Thymus (tissue), 11 donors: ENCODE results near the gene MAPKAPK3. TPM values are rescaled to one million over a fixed set of nuclear protein-coding genes. Genes with fewer than 3 reads are reported as not detected.

Experiments
- DNase-seq, 9 donors: peaks; one replicate each; pipeline ENCODE4 v3.0.0-alpha.2; 2013; ENCODE audit warnings: low spot score in 9 of 9, low read depth in 6 of 9, missing footprints in 1 of 9
- H3K27ac ChIP-seq, 2 donors: one replicate each; pipeline ENCODE4 v1.5.1; 2013; ENCODE audit warnings: control low read depth in 1 of 2, low read depth in 1 of 2, low read length in 1 of 2, mild to moderate bottlenecking in 1 of 2, moderate library complexity in 1 of 2
- H3K27me3 ChIP-seq, 2 donors: one replicate each; pipeline ENCODE4 v1.5.1; 2013; ENCODE audit warnings: low read length in 1 of 2; ENCODE audit not compliant: control insufficient read depth in 2 of 2, insufficient read depth in 1 of 2
- H3K36me3 ChIP-seq, 2 donors: one replicate each; pipeline ENCODE4 v1.5.1; 2013; ENCODE audit warnings: low read length in 1 of 2, mild to moderate bottlenecking in 1 of 2, moderate library complexity in 1 of 2; ENCODE audit not compliant: control insufficient read depth in 2 of 2, insufficient read depth in 2 of 2
- H3K4me1 ChIP-seq, 2 donors: one replicate each; pipeline ENCODE4 v1.5.1; 2013; ENCODE audit warnings: low read length in 2 of 2; ENCODE audit not compliant: control insufficient read depth in 2 of 2, insufficient read depth in 2 of 2
- H3K4me3 ChIP-seq, 2 donors: one replicate each; pipeline ENCODE4 v1.5.1; 2013; ENCODE audit warnings: low read length in 2 of 2, control low read depth in 1 of 2, mild to moderate bottlenecking in 1 of 2
- H3K9me3 ChIP-seq, 2 donors: one replicate each; pipeline ENCODE4 v1.5.1; 2013; ENCODE audit warnings: low read length in 1 of 2, mild to moderate bottlenecking in 1 of 2; ENCODE audit not compliant: control insufficient read depth in 2 of 2, insufficient read depth in 1 of 2
- WGBS: extraction: QIAGEN DNeasy Blood & Tissue Kit; methylation state at CpG from one replicate; pipeline ENCODE4 v1.1.7; 2013; 5-methylcytosine and 5-hydroxymethylcytosine counted together
- polyA plus RNA-seq: library from polyadenylated mRNA; stranded (reverse); fragments of 200-250 nt; gene quantifications from one replicate; pipeline ENCODE4 v1.2.3, GENCODE V29; 2013
- total RNA-seq: library from RNA; stranded (reverse); fragments of 120-200 nt; gene quantifications from one replicate; pipeline ENCODE4 v1.2.4, GENCODE V29; 2013
- donor health status: healthy.

Gene MAPKAPK3
- total and polyA plus RNA-seq, 2 donors, result 24.9 to 54.4 TPM

GRCh38 chr3:50610992-50611463 is 5.9 kb upstream of the MAPKAPK3 start:
- Histone ChIP-seq H3K4me3 (peak overlapping the region; percentile 63 to 77), H3K4me1 (peaks cover 11 to 76% of the 10 kb centered on the region in 2 donors), H3K36me3 (peaks cover 0 to 34% of the 10 kb centered on the region in 2 donors), H3K27ac (peak overlapping the region; percentile 57 to 75), H3K27me3 (peaks cover 0 to 26% of the 10 kb centered on the region in 2 donors), H3K9me3 (no peaks in the 10 kb centered on the region)
- DNase-seq, result no peak
- WGBS, result under 1% methylated on average over 10 of the region's 10 CpGs

- WGBS, result under 1% methylated on average over 75 of the region's 75 CpGs
- peak in 8 of 9 donors; percentile 64 to 95 (median 84) for DNase-seq
- peak within 1 kb of the TSS; percentile 63 to 77 for H3K4me3 ChIP-seq
- H3K9me3 ChIP-seq, result no peaks in the 10 kb centered on the region
- H3K4me1 ChIP-seq, result peaks cover 15 to 76% of the 10 kb centered on the region in 2 donors
- peaks cover 0 to 28% of the 10 kb centered on the region in 2 donors for H3K36me3 ChIP-seq
- H3K27ac ChIP-seq, result peak within 1 kb of the TSS; percentile 67 to 75
- peaks cover 0 to 26% of the 10 kb centered on the region in 2 donors for H3K27me3 ChIP-seq
These were observed 5.3 kb upstream of the MAPKAPK3 start, which contains the start of gene CISH for GRCh38 chr3:50611464-50612233. TSS of gene CISH (minus strand) at chr3:50611774. CDS start at chr3:50611650, 124 bp downstream.

GRCh38 chr3:50612234-50612882 is 4.6 kb upstream of the MAPKAPK3 start:
- Histone ChIP-seq H3K36me3 (peaks cover 0 to 21% of the 10 kb centered on the region in 2 donors), H3K27ac (peak overlapping the region; percentile 67 to 73), H3K4me3 (peak overlapping the region; percentile 63 to 77), H3K27me3 (peaks cover 0 to 26% of the 10 kb centered on the region in 2 donors), H3K9me3 (no peaks in the 10 kb centered on the region), H3K4me1 (peaks cover 15 to 71% of the 10 kb centered on the region in 2 donors)
- 15% methylated on average over 29 of the region's 29 CpGs for WGBS
- DNase-seq, result no peak

GRCh38 chr3:50612970-50613846 is 3.7 kb upstream of the MAPKAPK3 start:
- peak overlapping the region in 1 of 2 donors; percentile 77 for H3K4me3 ChIP-seq
- peaks cover 0 to 26% of the 10 kb centered on the region in 2 donors for H3K27me3 ChIP-seq
- H3K9me3 ChIP-seq, result no peaks in the 10 kb centered on the region
- no peak for DNase-seq
- H3K4me1 ChIP-seq, result peaks cover 20 to 73% of the 10 kb centered on the region in 2 donors
- H3K36me3 ChIP-seq, result peaks cover 0 to 15% of the 10 kb centered on the region in 2 donors
- peak overlapping the region in 1 of 2 donors; percentile 73 for H3K27ac ChIP-seq
- 76% methylated on average over 6 of the region's 6 CpGs for WGBS

- peaks cover 33 to 77% of the 10 kb centered on the region in 2 donors for H3K4me1 ChIP-seq
- no peak for DNase-seq
- no peak overlapping the region for H3K27ac ChIP-seq
- H3K27me3 ChIP-seq, result peaks cover 0 to 26% of the 10 kb centered on the region in 2 donors
- 93% methylated on average over 1 of the region's 1 CpG for WGBS
- H3K9me3 ChIP-seq, result no peaks in the 10 kb centered on the region
- H3K36me3 ChIP-seq, result peaks cover 0 to 6% of the 10 kb centered on the region in 2 donors
- no peak overlapping the region for H3K4me3 ChIP-seq
These were observed 1.8 kb upstream of the MAPKAPK3 start for GRCh38 chr3:50615190-50615589.

- H3K27ac ChIP-seq, result peak overlapping the region; percentile 93 to 94
- no peaks in the 10 kb centered on the region for H3K9me3 ChIP-seq
- H3K4me3 ChIP-seq, result peak overlapping the region; percentile 81 to 92
- peaks cover 38 to 77% of the 10 kb centered on the region in 2 donors for H3K4me1 ChIP-seq
- WGBS, result 2% methylated on average over 24 of the region's 24 CpGs
- H3K27me3 ChIP-seq, result peaks cover 0 to 18% of the 10 kb centered on the region in 2 donors
- H3K36me3 ChIP-seq, result peaks cover 0 to 8% of the 10 kb centered on the region in 2 donors
- peak; percentile 65 to 88 (median 78) for DNase-seq
These were observed 765 bp upstream of the MAPKAPK3 start for GRCh38 chr3:50616003-50616769.

GRCh38 chr3:50616770-50617095 is 218 bp upstream of the MAPKAPK3 start:
- H3K36me3 ChIP-seq, result peaks cover 0 to 9% of the 10 kb centered on the region in 2 donors
- H3K27me3 ChIP-seq, result peaks cover 0 to 15% of the 10 kb centered on the region in 2 donors
- H3K4me3 ChIP-seq, result peak overlapping the region; percentile 81 to 92
- DNase-seq, result peak; percentile 84 to 98 (median 94)
- peak overlapping the region; percentile 93 to 94 for H3K27ac ChIP-seq
- no peaks in the 10 kb centered on the region for H3K9me3 ChIP-seq
- H3K4me1 ChIP-seq, result peaks cover 38 to 75% of the 10 kb centered on the region in 2 donors
- under 1% methylated on average over 22 of the region's 22 CpGs for WGBS

- Histone ChIP-seq H3K27ac (peak overlapping the region; percentile 91 to 93), H3K36me3 (peaks cover 7 to 22% of the 10 kb centered on the region in 2 donors), H3K4me1 (peaks cover 38 to 76% of the 10 kb centered on the region in 2 donors), H3K27me3 (peaks cover 0 to 3% of the 10 kb centered on the region in 2 donors), H3K4me3 (peak overlapping the region; percentile 81 to 92), H3K9me3 (no peaks in the 10 kb centered on the region)
- WGBS, result 16% methylated on average over 6 of the region's 6 CpGs
- DNase-seq, result no peak
These were observed 1.0 kb downstream of the MAPKAPK3 start for GRCh38 chr3:50617911-50618481.
